Adrenal gland (tissue), 12 donors: ENCODE data around the gene KCNJ1. TPM values are rescaled to one million over a fixed set of nuclear protein-coding genes. Genes with fewer than 3 reads are reported as not detected.

Experiments used
- DNase-seq, 7 donors: peaks; one replicate each; pipeline ENCODE4 v3.0.0-alpha.2; 2019 to 2020
- H3K27ac ChIP-seq, 5 donors: fragments of 200-600 bp; sonication (generic) in 4 of 5; 1 replicate in 3 of 5; 2 replicates in 2 of 5; pipeline versions ENCODE4 v1.5.1 to v1.8.0; 2016 to 2020; ENCODE audit warnings: mild to moderate bottlenecking in 1 of 5
- H3K27me3 ChIP-seq: fragments of 200-600 bp; 2 replicates; pipeline ENCODE4 v1.8.0; 2021
- H3K36me3 ChIP-seq, 2 donors: fragments of 200-600 bp; replicated peaks in 1 of 2; 1 replicate in 1 of 2; 2 replicates in 1 of 2; pipeline versions ENCODE4 v1.5.1 to v1.8.0; 2018 to 2022
- H3K4me1 ChIP-seq, 2 donors: fragments of 200-600 bp; replicated peaks in 1 of 2; 1 replicate in 1 of 2; 2 replicates in 1 of 2; pipeline versions ENCODE4 v1.5.1 to v1.8.0; 2018 to 2021
- H3K4me3 ChIP-seq, 4 donors: fragments of 200-600 bp; sonication (generic) in 3 of 4; one replicate each; pipeline ENCODE4 v1.5.1; 2016 to 2018
- H3K9me3 ChIP-seq, 3 donors: fragments of 200-600 bp; sonication (generic) in 1 of 3; replicated peaks in 1 of 3; 1 replicate in 2 of 3; 2 replicates in 1 of 3; pipeline versions ENCODE4 v1.5.1 to v1.8.0; 2016 to 2021
- POLR2A ChIP-seq, 2 donors: fragments of 450-650 bp; IDR thresholded peaks; one replicate each; pipeline ENCODE4 v1.6.1; 2017; ENCODE audit warnings: antibody characterized with exemption in 2 of 2, mild to moderate bottlenecking in 2 of 2, moderate library complexity in 1 of 2
- WGBS, 4 donors: extraction: QIAGEN DNeasy Blood & Tissue Kit in 2 of 4; methylation state at CpG; one replicate each; pipeline versions ENCODE4 v1.1.5 to v1.1.7; 2013 to 2017; 5-methylcytosine and 5-hydroxymethylcytosine counted together
- intact Hi-C, 2 donors: fragments of 100-400 bp; cut with DNase I; formaldehyde crosslinking; loops; one replicate each; pipeline versions ENCODE4 v1.14.1 to v1.15.0; 2022 to 2023
- polyA plus RNA-seq, 3 donors: library from polyadenylated mRNA; stranded (reverse); fragments of 200-250 nt in 2 of 3; fragments of 350-450 nt in 1 of 3; fragmentation: Illumina TruSeq in 1 of 3; extraction: RNeasy Lipid Tissue Mini Kit (QIAGEN cat#74804) in 1 of 3; gene quantifications; one replicate each; pipeline ENCODE4 v1.2.3, GENCODE V29; 2013 to 2014
- total RNA-seq, 9 donors: library from RNA; depleted of rRNA in 4 of 9; stranded (reverse); fragments of >200 nt in 4 of 9; fragments of 120-200 nt in 1 of 9; fragmentation: NEBNext Ultra II Directional in 1 of 9; extraction: Animal tissue kit (Norgen Biotek cat#: 25700) in 1 of 9; gene quantifications; one replicate each; pipeline versions ENCODE4 v1.1.0 to v1.2.4, GENCODE V29; 2013 to 2023
- TF ChIP-seq, protein P1 (sequence below), 6 experiments: fragments of 450-650 bp in 4 of 6; fragments of 200-600 bp in 2 of 6; sonication (generic) in 1 of 6; IDR thresholded peaks; 1 replicate in 5 of 6; 2 replicates in 1 of 6; pipeline versions ENCODE4 v1.5.1 to v1.8.0; 2016 to 2021; ENCODE audit warnings: antibody characterized with exemption in 6 of 6, mild to moderate bottlenecking in 2 of 6, moderate library complexity in 1 of 6
- donor health status: healthy with polysubstance abuse.
- donor health status: Bipolar disorder and iron deficiency.
- donor health status: DM: yes; HTN: yes; CAD: no.
- donor health status: DM: no; HTN: no; CAD: no.
- donor health status: DM: no; HTN: no; CAD: no.
- donor health status: DM: yes; HTN: yes; CAD: no.

The KCNJ1 gene
- total and polyA plus RNA-seq, 12 donors = 0.06 to 0.17 (median 0.16) TPM; not detected in 9

DNA sequence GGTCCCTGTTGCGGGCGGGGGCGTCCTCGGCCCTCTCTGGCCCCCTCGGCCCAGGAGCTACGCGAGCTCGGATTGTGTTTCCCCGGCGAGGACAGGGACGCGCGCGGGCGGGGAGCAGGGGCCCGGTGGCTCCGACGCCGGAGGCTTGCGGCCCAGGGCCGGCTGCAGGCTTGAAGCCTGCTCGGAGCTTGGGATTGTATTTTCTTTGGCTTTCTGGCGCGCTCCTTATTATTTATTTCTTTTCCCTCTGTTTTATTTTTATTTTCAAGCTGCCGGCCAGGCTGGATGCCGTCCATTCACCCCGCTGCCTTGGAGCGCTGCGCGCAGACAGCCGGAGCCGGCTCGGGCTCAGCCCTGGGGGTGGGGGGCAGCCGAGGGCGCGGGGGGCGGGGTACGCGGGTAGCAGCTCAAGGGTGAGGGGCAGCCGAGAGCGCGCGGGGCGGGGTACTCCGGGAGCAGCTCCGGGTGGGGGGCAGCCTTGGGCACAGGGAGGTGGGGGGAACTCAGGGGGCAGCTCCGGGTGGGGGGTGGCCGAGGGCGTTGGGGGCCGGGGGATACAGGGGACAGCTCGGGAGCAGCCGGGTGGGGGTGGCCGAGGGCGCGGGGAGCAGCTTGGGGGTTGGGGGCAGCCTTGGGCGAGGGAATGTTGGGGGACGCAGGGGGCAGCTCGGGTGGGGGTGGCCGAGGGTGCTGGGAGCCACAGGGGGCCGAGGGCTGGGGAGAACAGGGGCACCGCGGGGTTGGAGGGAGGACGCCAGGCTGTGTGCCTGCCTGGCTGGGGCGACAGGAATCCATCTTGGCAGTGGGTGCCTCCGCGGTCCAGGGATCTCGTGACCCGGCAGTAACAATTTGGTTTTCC, 42.7 kb downstream of the KCNJ1 start:
- no peaks in the 10 kb centered on the region for H3K9me3 ChIP-seq
- TF ChIP-seq POLR2A (IDR thresholded peaks at IDR 0.05) = no peak
- TF ChIP-seq, protein P1, sequence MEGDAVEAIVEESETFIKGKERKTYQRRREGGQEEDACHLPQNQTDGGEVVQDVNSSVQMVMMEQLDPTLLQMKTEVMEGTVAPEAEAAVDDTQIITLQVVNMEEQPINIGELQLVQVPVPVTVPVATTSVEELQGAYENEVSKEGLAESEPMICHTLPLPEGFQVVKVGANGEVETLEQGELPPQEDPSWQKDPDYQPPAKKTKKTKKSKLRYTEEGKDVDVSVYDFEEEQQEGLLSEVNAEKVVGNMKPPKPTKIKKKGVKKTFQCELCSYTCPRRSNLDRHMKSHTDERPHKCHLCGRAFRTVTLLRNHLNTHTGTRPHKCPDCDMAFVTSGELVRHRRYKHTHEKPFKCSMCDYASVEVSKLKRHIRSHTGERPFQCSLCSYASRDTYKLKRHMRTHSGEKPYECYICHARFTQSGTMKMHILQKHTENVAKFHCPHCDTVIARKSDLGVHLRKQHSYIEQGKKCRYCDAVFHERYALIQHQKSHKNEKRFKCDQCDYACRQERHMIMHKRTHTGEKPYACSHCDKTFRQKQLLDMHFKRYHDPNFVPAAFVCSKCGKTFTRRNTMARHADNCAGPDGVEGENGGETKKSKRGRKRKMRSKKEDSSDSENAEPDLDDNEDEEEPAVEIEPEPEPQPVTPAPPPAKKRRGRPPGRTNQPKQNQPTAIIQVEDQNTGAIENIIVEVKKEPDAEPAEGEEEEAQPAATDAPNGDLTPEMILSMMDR (IDR thresholded peaks at IDR 0.05) = no peak
- no peaks in the 10 kb centered on the region for H3K36me3 ChIP-seq
- H3K4me3 ChIP-seq = peak overlapping the region in 1 of 4 donors; percentile 17
- H3K27ac ChIP-seq = peak overlapping the region in 2 of 5 donors; percentile 47 to 65
- no peaks in the 10 kb centered on the region for H3K27me3 ChIP-seq
- no peak for DNase-seq
- H3K4me1 ChIP-seq = no peaks in the 10 kb centered on the region
- intact Hi-C loops = no loop called here
- WGBS, 4 donors = 11 to 32% (median 21%) methylated on average over 18 to 68 of the region's 68 CpGs

DNA sequence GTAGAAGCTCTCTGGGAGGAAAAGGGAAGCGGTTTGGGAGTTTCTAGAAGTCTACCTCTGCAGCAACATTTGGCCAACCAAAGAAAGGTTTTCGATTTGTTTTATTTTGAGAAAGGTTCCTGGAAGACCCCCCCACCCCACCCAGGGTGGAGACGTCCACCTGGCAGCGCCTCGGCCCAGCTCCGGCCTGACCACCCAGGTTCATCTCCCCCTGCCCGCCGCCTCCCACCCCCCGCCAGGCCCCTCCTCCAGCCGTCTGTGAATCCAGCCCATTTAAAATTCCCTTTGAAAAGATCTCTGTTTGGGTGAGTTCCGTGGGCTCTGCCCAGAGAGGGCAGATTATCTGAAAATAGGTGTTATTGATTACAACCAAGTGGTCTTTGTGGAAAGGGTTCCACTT, 43.3 kb downstream of the KCNJ1 start:
- no peaks in the 10 kb centered on the region for H3K4me1 ChIP-seq
- 74 to 80% (median 76%) methylated on average over 6 to 11 of the region's 11 CpGs for WGBS, 4 donors
- intact Hi-C loops = no loop called here
- H3K4me3 ChIP-seq = peak overlapping the region in 1 of 4 donors; percentile 17
- no peaks in the 10 kb centered on the region for H3K27me3 ChIP-seq
- TF ChIP-seq POLR2A (IDR thresholded peaks at IDR 0.05) = no peak
- TF ChIP-seq, protein P1 (IDR thresholded peaks at IDR 0.05) = no peak
- H3K27ac ChIP-seq = peak overlapping the region in 1 of 5 donors; percentile 65
- no peaks in the 10 kb centered on the region for H3K36me3 ChIP-seq
- no peak for DNase-seq
- no peaks in the 10 kb centered on the region for H3K9me3 ChIP-seq

DNA sequence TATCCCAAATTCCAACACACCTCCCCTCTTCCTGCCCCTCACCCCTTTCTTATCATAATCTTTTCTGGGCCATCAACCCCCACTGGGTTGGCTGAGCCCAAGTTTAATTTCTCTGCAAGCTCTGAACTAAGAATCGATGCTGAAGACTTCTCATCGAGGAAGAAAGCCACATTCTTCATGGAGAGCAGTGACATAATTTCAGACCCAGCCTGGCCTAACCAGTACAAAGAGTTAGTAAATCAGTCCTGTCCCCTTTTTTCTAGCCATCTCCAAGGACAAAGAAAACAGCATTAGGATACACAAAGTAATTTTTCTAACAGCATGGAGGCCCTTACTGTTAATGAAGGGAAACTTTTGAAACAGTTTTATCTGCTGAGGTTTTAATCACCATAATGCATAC, 45.0 kb downstream of the KCNJ1 start:
- DNase-seq = no peak
- intact Hi-C loops = no loop called here
- Histone ChIP-seq H3K4me1 (no peaks in the 10 kb centered on the region), H3K4me3 (no peak overlapping the region), H3K36me3 (no peaks in the 10 kb centered on the region), H3K9me3 (no peaks in the 10 kb centered on the region), H3K27me3 (no peaks in the 10 kb centered on the region), H3K27ac (no peak overlapping the region)
- WGBS, 4 donors = 73 to 87% (median 80%) methylated on average over 2 of the region's 2 CpGs
- TF ChIP-seq, protein P1 (IDR thresholded peaks at IDR 0.05) = no peak
- TF ChIP-seq POLR2A (IDR thresholded peaks at IDR 0.05) = no peak

DNA sequence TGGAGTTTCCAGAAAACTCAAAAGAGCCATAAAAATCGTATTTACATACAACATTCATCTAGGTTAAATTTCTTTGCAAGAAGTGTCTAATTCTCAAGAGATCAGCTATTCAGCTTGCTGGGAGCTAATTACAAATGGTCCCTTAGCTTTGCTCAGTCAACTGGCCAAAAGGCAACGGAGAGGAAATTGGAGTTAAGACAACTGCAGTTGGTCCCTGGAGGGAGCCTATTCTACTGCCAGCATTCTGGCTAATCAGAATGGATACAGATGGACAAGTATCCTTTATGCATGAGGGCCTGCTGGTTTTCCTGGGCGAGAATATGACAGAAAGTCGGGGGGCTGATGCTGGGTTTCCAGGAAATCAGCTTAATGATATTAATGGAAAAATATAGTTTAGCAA, 45.5 kb downstream of the KCNJ1 start:
- H3K4me3 ChIP-seq = no peak overlapping the region
- 65 to 86% (median 78%) methylated on average over 4 of the region's 4 CpGs for WGBS, 4 donors
- no peaks in the 10 kb centered on the region for H3K9me3 ChIP-seq
- no peaks in the 10 kb centered on the region for H3K27me3 ChIP-seq
- H3K27ac ChIP-seq = no peak overlapping the region
- intact Hi-C loops = no loop called here
- no peaks in the 10 kb centered on the region for H3K36me3 ChIP-seq
- no peak for DNase-seq
- no peaks in the 10 kb centered on the region for H3K4me1 ChIP-seq
- TF ChIP-seq, protein P1 (IDR thresholded peaks at IDR 0.05) = no peak
- no peak for TF ChIP-seq POLR2A (IDR thresholded peaks at IDR 0.05)
